LoVo (cell line): ENCODE measurements around the gene CPLANE2.
"Not testable (repeated sequence)": the region's sequence is repeated elsewhere in the genome, so short reads cannot be mapped to it uniquely, and the experiment has no call there.

Source experiments
- DNase-seq: peaks from one replicate; pipeline ENCODE4 v3.0.0-alpha.2; 2016; ENCODE audit warnings: low spot score

Gene CPLANE2

DNA sequence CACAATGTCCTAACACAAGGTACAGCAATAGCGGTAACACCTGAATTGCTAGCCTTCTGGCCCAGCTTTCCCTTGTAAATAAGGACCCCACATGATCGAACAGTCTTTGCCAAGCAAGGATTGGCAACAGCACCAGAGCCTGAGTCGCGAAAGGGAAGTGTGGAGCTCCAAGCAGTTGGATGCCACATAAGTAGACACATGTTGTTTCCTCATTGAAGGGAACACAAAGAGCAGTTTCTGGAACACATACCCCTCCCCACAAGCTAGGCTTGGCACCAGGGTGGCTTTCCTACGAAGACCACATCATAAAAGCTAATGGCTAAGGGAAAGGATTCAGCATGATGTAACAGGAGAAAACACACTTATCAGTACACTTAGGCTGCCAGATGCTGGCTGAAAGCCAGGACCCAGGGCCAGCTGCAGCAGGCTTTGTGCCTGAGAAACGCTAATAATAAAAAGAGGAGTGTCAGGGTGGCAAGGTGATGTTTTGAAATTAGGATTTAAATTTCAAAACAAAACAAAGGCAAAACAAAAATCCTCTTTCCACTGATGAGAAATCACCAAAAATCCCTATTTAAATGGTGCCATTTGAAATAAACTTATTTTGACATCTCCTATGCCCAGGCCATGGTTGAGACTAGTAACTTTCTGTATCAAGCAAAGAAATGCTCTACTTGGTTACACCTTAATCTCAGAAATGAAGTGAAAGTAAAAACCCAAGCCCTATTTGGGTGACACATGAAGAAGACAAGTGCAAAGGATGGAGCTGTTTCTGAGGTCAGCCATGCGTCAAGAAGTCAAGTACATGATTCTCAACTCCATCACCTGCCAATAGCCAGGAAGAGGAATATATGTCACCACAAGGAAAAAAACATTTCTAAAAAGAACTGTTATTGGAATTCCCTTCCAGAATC, 11.9 kb upstream of the CPLANE2 start:
- peak; percentile 85 for DNase-seq

DNA sequence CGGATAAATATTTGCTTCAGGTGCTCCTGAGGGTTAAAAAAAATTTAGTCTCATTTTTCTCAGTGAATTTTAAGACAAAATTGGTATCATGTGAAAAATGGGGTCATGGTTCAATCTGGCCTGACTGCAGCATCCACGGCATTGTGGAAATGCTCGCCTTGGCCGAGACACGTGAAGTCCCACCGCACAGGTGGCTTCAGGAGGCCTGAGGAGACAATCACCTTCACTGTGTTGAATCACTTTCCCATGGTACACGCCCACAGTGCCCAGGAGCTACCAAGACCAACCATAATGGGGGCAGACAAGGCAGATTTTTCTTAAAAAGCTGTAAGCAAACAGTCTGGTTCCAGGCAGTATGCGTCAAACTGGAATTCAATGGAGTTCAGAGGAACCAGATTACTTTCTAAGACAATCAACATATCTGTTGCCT, 11.0 kb upstream of the CPLANE2 start:
- DNase-seq = no peak

DNA sequence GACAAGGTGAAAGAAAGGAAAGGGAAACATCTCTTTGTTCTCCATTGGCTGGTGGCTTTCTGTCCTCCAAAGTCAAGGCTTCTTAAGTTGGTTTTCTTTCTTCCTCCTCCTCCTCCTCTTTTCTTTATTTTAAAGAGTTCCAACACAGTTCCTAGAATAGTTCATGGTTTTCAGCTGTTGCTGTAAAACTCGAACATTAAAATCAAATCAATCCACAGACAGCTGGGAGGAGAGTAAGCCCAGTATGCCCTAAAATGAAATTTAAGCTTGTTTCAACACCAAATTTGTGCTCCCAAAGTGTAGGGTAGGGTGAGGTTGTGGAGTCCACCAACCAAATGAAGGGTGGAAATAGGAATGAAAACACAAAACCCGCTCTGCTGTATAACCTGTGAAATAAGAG, 10.5 kb upstream of the CPLANE2 start:
- no peak for DNase-seq

DNA sequence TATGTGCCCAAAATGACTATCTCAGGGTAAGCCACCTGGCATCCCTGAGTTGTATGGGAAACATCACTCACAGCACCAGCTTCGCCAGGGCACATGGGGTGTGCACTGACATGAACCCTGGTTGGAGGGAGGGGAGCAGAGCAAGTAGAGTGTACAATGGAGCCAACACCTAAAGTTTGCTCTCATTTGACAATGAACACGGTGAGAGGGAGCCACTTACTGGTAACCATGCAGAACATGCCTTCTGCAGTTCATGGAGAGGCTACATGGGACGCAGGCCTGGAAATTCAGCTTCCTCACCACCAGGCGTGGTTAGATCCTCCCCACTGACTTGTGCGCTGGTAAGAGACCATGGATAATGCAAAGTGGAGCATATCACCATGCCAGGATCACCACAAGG, 10.0 kb upstream of the CPLANE2 start:
- no peak for DNase-seq

DNA sequence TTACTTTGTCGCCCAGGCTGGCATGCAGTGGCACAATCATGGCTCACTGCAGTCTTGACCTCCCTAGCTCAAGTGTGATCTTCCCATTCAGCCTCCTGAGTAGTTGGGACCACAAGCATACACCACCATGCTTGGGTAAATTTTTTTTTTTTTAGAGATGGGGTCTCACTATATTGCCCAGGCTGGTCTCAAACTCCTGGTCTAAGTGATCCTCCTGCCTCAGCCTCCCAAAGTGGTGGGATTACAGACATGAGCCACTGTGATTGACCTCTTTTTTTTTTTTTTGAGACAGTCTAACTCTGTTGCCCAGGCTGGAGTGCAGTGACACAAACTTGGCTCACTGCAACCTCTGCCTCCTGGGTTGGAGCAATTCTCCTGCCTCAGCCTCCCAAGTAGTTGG, 9.3 kb upstream of the CPLANE2 start:
- not testable (repeated sequence) for DNase-seq

DNA sequence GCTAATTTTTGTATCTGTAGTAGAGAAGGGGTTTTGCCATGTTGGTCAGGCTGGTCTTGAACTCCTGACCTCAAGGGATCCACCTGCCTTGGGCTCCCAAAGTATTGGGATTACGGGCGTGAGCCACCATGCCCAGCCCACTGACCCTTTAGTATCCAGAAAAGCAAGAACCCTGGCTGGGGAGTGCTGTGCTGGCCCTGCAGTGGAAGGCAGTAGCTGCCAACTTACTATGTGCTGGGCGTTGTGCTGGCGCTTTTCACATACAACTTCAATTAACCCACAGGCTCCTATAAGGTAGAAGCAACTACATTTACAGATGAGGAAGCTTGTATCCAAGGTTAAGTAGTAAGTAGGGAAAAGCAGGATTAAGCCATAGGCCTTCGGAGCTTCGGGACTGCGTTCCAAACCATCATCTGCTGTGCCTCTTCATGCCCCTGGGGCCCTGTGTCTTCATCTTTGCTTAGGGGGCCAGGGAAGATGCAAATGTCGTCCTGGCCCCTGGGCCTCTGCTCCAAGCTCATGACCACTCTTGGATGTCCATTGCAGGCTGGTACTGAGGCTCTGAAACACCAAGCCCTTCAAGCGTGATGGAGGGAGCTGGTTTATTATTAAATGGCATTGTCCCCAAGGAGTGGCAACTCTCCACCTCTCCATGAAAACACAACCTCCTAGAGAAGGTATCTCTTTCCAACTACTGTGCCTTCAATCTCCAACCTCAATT, 8.7 kb upstream of the CPLANE2 start:
- no peak for DNase-seq

DNA sequence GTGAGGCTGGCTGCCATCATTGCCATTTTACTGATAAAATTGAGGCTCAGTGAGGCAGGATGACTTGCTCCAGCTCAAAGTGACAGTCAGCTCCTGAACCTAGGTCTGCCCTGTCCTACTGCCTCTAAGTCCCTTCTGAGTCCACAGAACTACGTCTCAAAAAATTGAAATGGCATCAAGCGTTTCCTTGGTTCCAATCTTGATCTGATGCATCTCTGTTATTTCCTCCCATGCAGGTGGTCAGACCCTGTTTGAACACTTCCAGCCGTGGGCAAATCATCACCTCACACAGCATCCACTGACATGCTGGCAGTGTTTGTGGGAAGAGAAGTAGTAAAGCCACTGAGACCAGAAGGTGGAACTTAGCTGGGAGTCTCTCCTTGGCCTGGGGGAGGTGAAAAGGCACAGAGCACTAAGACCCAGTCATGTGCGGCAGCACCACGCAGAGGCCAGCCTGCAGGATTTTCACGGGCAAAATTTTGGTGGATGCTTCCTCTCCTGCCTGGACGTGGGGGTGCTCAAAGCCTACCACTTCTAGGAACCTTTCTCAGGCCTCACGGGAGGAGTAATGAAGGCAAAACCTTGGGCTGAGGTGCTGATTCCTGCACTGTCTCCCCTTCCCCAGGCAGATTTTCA, 7.8 kb upstream of the CPLANE2 start:
- DNase-seq = no peak

DNA sequence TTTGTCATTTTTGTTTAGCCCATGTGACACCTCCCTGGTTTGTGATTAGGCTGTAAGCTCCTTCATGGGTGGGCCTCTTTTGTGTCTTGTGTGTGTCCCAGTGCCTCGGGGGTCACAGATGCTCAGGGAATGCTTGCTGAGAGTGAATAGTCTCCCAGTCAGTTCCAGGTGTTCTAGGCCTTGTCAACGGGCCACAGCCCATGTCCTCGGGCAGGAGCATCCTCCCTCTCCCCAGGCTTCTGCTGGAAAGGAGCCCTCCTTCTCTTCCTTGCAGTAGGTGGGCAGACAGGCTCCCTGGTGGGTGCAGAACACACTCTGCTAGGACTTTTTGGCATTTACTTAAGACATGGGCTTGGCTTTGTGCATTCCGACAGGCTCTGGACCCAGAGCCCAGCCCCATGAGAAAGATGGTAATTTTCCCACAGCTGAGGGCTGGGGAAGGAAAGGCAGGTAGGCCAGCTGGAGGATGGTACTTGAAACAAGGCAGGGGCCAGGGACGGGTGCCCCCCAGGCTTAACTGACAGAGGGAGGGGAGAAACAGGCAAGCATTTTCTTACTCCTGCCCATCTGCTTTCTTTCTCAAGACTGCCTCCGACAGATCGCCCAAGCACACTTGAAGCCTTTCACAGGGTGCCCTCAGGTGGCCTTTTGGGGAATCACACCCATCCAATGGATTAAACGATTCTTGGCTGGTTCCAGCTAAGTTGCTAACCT, 7.1 kb upstream of the CPLANE2 start:
- peak; percentile 69 for DNase-seq

DNA sequence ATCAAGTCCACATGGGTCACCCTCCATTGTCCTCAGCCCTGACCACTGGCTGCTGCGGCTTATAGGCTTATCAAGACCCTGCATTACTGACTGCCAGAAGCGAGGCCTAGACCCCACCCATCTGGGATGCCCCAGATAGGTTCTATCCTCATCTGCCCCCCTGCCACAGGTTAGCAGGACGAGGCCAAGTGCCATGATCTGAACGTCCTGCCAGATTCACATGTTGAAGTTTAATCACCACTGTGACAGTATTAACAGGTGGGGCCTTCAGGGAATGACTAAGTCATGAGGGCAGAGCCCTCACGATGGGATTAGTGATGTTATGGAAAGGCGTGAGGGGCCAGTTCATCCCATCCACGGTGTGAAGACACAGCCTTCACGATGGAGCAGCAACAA, 6.2 kb upstream of the CPLANE2 start:
- no peak for DNase-seq

DNA sequence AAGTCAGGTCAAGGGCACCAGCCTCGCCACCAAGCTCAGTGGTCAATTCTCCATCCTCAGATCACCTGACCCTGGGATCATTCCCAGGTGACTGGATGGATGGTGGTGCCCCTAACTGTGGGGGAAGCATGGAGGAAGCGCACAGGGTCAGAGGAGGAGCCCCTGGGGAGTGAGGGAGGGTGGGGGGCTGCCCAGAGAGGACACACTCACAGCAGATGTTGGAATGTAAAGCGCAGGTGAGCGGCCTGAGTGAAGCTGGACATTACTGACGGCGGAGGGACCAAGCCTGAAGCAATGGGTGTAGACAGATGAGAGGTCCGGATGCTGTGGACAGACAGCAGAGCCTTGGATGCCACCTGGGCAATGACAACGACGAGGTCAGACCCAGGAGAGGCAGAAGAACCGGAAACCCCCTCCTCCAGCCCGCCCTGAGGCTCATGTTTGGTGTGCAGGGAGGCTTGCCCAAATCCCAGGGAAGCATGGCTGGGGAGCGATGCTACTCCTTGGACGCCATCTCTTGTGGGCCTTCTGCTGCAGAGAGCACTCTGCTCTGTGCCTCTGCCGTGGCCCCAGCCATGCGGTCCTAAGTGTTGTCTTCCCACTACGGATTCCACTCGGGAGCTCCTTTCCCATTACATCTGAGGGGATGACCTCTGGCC, 5.7 kb upstream of the CPLANE2 start:
- DNase-seq = no peak

DNA sequence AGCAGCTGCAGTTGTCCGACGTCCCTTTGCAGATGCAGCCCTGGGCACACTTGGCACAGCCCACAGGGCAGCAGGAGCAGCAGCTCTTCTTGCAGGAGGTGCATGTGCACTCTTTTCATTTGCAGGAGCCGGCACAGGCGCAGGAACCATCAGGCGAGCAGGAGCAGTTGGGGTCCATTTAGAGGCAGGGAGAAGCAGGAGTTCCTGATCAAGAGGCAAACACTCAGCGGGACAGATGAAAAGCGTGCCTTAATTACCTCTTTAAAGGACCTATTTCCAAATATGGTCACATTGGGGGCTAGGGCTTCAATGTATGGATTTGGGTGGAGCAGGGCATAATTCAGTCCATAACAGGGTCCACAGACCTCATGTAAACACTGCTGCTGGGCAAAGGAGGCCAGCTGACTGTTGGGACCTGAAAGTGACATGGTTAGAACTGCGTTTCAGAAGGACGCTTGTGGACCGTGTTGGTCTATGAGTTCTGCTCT, 4.3 kb upstream of the CPLANE2 start:
- no peak for DNase-seq

DNA sequence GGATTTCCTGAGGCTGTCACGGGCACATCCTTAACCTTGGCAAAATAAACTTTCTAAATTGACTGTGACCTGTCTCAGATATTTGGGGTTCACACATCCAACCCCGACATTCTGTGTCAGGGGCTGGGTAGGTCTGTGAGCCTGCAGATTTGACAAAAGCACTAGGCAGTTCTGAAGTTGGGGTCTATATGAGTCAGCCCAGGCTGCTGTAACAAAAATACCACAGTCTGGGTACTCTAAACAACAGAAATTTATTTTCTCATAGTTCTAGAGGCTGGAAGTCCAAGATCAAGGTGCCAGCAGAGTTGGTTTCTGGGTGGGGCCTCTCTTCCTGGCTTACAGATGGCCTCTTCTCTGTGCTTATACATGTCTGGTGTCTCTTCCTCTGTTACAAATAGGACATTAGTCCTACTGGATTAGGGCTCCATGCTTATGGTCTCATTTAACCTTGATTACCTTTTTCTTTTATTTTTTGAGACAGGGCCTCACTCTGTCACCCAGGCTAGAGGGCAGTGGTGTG, 3.0 kb upstream of the CPLANE2 start:
- DNase-seq = no peak

DNA sequence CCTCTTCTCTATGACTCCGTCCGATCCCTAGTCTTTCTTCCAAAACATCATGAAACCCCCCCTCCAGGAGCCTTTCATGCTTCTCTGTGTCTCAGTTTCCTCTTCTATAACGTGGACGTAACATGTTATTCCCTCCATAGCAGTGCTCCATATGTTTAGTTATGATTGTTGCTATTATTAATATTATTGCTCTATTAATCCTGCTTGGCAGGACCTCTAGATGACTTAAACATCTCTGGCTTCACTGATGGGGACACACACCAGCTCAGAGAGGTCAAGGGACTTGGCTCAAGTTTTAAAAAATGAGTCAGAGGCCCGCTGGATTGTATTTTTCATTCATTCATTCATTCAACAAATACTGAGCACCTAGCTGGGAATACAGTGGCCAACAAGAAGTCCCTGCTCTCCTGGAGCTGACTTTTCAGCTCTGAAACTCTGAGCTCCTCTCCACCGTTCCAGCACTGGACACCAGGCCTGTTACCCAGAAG, 404 bp upstream of the CPLANE2 start:
- DNase-seq = peak; percentile 12

DNA sequence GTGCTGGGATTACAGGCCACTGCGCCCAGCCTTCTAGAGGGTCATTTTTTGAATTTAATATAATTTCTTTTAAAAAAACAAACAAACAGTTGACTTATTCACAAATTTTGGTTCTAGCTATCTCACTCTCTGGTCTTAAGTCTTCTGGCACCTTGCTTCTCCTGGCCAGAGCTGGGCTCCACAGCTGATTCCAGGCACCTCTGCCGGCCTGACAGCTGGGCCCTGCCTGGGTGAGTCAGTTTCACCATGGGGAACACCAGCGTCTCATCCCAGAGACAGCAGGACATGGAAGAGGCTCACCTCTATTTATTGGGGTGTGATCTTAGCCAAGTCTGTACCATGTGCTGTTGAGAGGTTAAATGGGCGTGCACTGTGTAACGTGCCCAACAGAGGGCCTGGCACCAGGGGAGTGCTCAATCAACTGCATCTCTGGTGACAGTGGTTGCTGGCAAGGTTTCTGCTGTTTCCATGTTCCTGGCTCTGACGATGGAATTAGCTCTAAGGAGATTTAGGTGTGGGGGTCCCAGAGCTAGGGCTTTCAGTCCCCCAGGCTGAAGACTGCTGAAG, 956 bp downstream of the CPLANE2 start:
- peak; percentile 77 for DNase-seq

DNA sequence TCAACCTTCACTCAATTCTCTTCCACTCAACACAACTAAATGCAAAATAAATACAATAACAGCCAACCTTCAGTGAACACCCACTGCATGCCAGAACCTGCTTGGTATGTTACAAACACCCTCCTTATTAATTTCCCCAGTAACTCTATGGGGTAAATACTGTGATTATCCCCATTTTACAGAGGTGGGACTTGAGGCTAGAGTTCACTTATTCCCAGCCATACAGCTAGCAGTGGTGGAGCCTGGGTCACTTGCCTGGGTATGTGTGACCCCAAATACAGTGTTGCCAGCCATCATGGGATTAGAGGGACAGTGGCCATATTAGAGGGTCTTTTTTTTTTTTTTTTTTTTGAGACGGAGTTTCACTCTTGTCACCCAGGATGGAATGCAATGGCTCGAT, 1.6 kb downstream of the CPLANE2 start:
- no peak for DNase-seq

DNA sequence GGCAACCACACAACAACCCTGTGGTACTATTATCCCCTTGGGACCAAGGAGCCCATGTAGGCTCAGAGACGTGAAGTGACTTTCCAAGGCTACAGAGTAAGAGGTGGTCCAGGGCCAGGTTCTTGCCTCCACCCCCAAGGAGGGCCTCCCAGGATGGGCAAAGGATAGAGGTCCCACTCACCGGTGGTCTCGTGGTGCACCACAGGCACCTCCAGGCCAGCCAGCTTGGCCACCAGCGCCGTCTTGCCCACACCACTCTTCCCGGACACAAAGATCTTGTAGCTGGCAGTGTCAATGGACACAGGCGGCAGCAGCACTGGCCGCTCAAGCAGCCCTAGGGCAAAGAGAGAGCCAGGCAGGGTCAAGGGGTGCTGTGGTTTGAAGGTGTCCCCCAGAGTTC, 3.6 kb downstream of the CPLANE2 start:
- no peak for DNase-seq

DNA sequence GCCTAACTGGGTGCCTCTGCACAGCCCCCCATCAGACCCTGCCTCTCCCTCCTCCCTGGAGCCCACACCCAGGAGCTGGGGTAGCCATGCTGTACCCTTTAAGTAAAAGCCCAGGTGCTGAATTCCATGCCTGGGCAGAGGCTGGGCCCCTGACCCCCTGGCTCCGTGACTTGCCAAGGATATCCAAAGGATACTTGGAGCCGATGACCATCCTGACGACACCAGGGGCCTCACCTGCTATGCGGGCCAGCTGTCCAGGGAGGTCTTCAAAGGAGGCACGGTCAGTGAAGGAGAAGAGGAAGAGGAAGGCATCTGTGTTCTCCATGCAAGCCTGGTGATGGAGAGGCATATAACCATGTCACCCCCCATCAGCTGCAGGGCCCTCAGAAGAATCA, 4.7 kb downstream of the CPLANE2 start:
- no peak for DNase-seq

DNA sequence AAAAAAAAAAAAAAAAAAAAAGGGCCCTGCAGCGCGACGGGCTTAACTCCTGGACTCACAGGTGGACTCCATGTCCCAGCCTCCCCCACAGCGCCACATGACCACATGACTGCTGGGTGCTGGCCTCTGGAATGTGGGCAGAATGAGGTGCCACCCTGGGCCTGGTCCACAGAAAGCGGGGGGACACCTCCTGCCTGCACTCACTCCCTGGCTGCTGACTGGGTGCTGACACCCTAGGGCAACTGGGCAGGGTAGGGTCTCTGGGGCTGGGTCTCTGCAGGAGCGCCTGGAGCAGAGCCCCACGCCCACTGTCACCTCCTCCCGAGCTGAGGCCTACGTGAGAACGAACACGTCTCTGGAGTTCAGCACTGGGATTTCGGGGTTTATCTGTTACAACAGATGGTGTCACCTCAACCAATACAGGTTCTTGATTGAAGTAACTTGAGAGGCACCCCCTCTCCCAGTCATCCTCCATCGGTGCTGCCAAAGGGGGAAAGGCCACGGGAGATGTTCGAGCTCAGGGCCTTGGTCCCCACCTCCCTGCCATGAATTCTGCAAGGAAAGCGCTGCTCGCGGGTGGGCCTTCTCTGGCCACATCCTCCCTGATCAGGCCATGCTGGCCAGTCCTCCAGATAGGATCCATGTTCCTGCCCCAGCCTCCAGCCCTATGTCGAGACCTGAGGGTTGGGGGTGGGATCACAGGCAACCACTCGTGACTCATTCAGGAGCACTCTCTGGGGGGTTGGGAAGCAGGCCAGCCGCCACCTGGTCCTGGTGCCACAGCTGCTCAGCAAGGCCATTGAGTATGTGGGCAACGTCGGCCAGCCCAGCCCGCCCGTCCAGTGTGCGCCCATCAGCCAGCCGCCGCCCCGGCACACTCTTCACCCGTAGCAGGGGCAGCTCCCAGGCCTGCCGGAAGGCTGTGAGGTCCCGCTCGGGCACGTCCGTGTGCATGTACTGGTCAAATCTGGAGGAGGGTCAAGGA, 5.4 kb downstream of the CPLANE2 start:
- DNase-seq = no peak

DNA sequence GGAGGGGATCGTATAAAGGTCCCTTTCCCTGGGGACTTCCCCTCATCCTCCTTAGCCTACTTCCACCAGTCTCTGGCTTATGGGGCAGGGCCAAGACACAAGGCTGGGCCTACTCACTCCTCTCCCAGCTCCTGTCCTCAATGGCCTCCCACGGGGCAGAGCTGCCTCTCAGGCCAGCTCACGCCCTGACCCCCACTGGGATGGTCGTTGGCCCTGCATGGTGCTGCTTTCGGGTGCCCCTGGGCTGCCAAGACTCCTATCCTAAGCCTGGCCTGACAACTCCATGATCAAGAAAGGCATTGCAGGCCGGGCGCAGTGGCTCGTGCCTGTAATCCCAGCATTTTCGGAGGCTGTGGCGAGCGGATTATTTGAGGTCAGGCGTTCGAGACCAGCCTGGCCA, 6.2 kb downstream of the CPLANE2 start:
- DNase-seq = no peak
